Activated naive CD8-positive, alpha-beta T cell (primary cell): Measurements from ENCODE around the gene CHRNA9.

ENCODE experiments used
- H3K27ac Mint-ChIP-seq: one replicate; pipeline ENCODE4 v1.8.0; 2021; ENCODE audit warnings: mixed read lengths
- H3K27me3 Mint-ChIP-seq: one replicate; pipeline ENCODE4 v1.8.0; 2021; ENCODE audit warnings: mixed read lengths
- H3K36me3 Mint-ChIP-seq: one replicate; pipeline ENCODE4 v1.8.0; 2021; ENCODE audit warnings: mixed read lengths
- H3K4me1 Mint-ChIP-seq: one replicate; pipeline ENCODE4 v1.8.0; 2021; ENCODE audit warnings: low read depth, mixed read lengths
- H3K4me3 Mint-ChIP-seq: one replicate; pipeline ENCODE4 v1.8.0; 2021; ENCODE audit warnings: mild to moderate bottlenecking, mixed read lengths
- H3K9me3 Mint-ChIP-seq: one replicate; pipeline ENCODE4 v1.8.0; 2021; ENCODE audit warnings: low read depth, mixed read lengths

CHRNA9 gene

DNA sequence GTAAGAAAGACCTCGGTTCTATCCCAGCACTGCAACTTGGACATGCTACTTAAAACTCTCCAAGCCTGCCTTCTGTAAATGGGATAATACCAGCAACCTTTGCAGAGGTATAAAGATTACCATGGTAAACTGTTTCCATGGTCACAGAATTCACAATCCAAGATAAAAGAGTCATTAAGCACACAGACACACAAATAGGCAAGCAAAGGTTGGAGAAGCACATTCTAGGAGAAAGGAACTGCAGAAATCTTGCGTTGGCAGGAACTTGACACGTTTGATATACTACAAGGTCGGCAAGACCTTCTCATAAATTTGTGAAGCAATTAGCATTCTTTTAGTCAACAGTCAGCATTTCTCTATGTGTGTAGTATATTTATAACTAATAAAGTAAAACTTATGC lies 12.3 kb upstream of the CHRNA9 start:
- no peak overlapping the region for H3K4me3 Mint-ChIP-seq
- no peaks in the 10 kb centered on the region for H3K9me3 Mint-ChIP-seq
- peaks cover 41% of the 10 kb centered on the region for H3K4me1 Mint-ChIP-seq
- H3K36me3 Mint-ChIP-seq: no peaks in the 10 kb centered on the region
- no peaks in the 10 kb centered on the region for H3K27me3 Mint-ChIP-seq
- H3K27ac Mint-ChIP-seq: no peak overlapping the region

DNA sequence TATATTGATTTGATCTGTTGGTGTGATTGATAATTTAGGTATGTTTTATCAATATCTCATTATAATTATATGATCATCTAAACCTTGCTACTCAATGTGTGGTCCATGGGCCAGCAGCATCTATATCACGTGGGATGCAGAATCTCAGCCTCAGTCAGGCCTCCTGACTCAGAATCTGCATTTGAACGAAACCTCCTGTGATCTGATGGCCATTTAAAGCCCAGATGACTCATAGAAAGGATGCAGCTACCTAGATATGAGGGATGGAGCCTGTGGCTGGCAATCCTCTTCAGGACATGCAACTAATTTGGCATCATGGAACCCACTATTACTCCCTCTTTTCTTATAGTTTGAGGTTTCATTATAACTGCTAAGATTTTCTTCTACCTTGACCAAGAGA lies 11.3 kb upstream of the CHRNA9 start:
- no peaks in the 10 kb centered on the region for H3K27me3 Mint-ChIP-seq
- H3K9me3 Mint-ChIP-seq: no peaks in the 10 kb centered on the region
- H3K4me3 Mint-ChIP-seq: no peak overlapping the region
- H3K36me3 Mint-ChIP-seq: no peaks in the 10 kb centered on the region
- no peak overlapping the region for H3K27ac Mint-ChIP-seq
- peaks cover 36% of the 10 kb centered on the region for H3K4me1 Mint-ChIP-seq

DNA sequence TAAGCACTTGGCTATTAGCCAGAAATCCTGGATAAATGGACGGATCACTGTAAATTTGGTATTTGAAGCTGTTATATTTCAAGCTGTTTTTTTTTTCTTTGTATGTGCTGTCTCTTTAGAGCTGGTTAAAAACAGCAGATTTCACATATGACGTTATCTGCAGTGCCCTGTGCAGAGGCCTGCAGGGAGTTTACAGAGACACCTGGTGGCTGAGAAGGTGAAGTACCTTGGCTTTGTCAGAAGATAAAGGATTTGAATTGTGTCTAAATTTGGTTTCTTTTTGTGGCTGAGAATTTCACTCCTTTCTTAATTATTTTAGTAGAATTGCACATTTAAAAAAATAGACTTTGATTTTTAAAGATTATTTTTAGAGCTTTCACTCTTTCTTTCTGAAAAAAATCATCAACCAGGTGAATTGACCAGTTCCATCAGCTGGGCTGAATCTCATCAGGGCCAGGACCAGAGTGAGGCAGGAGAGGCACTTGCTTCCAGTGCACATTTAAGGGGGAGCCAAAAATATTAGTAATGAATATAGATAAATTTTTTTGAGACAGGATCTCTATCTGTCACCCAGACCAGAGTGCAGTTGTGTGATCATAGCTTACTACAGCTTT lies 9.6 kb upstream of the CHRNA9 start:
- H3K36me3 Mint-ChIP-seq: no peaks in the 10 kb centered on the region
- no peaks in the 10 kb centered on the region for H3K27me3 Mint-ChIP-seq
- H3K27ac Mint-ChIP-seq: peak overlapping the region; percentile 1
- no peak overlapping the region for H3K4me3 Mint-ChIP-seq
- H3K9me3 Mint-ChIP-seq: no peaks in the 10 kb centered on the region
- peaks cover 34% of the 10 kb centered on the region for H3K4me1 Mint-ChIP-seq

DNA sequence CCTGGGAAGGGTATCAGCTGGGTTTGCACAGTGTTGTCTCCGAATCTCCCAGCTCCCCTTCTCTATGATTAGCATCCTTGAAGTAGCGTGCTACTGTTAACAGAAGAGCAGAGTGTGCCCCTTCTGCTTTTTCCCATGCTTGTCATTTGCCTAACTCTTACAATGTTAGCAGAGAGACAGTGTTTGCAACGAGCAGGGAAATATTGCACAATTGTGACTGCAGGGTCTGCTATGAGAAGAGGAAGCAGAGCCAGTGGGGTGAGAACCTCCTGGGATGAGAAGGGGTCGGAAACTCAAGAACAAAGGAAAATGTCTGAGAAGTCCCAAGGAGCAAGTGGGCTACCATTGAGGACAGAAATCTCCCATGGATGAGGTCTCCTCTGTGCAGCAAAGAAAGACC lies 7.8 kb upstream of the CHRNA9 start:
- Mint-ChIP-seq H3K27me3 (no peaks in the 10 kb centered on the region), H3K4me3 (no peak overlapping the region), H3K36me3 (no peaks in the 10 kb centered on the region), H3K4me1 (peaks cover 21% of the 10 kb centered on the region), H3K9me3 (no peaks in the 10 kb centered on the region), H3K27ac (no peak overlapping the region)

DNA sequence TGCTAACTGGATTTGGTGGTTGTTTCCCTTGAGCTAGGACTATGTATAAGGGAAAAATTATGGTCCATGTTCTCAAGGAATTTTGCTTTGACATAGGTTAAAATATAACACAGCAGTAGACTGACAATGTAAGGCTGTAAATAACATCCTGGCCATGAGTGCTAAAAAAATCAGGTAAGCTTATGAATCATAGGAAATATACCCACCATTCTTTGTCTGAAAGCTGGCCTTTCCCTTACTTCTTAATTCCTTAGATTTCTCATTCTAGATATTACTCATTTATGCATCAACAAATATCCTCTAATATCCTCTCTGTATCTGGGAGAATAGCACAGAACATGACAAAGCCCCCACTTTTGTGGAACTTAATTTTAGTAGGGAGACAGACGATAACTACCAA lies 6.8 kb upstream of the CHRNA9 start:
- no peaks in the 10 kb centered on the region for H3K27me3 Mint-ChIP-seq
- no peak overlapping the region for H3K27ac Mint-ChIP-seq
- H3K9me3 Mint-ChIP-seq: no peaks in the 10 kb centered on the region
- no peak overlapping the region for H3K4me3 Mint-ChIP-seq
- H3K36me3 Mint-ChIP-seq: no peaks in the 10 kb centered on the region
- peaks cover 16% of the 10 kb centered on the region for H3K4me1 Mint-ChIP-seq

DNA sequence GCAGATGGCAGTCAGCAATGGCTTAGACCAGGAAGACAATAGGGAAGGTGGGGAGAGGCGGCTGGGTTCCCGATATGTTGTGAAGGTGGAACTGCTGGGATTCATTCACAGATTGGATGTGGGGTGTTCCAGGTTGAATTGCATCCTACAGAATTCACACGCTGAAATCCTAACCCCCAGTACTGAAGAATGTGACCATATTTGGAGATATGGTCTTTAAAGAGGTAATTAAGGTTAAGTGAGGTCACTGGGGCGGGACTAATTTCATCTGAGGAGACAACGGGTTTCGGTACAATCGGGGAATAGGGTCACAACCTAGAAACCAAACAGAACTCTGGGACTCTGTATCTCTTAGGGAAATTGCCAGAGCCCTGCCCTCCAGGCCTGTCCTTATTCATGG lies 5.3 kb upstream of the CHRNA9 start:
- H3K9me3 Mint-ChIP-seq: no peaks in the 10 kb centered on the region
- no peak overlapping the region for H3K27ac Mint-ChIP-seq

DNA sequence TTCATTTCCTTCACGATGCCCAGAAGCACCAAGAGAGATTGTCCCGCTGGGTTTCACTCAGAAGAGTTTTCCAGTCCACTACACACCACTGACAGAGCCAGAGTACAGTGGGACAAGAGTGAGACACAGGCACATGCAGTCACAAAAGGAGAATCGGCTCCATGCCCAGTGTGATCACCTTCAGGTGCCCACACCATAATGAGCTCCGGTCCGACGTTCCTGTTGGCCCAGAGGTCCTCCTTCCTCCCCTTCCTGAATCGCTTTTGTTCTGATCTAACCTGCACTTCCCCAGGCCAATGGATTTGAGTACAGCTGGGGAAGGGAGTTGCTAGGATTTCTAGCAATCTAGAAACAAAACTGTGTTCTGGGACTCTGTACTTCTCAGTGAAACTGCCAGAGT lies 4.6 kb upstream of the CHRNA9 start:
- no peak overlapping the region for H3K4me3 Mint-ChIP-seq
- no peaks in the 10 kb centered on the region for H3K27me3 Mint-ChIP-seq
- no peak overlapping the region for H3K27ac Mint-ChIP-seq
- peaks cover 2% of the 10 kb centered on the region for H3K4me1 Mint-ChIP-seq
- H3K9me3 Mint-ChIP-seq: no peaks in the 10 kb centered on the region
- H3K36me3 Mint-ChIP-seq: no peaks in the 10 kb centered on the region

More for the DNA sequence above, 5.3 kb upstream of the CHRNA9 start:
- Mint-ChIP-seq H3K36me3 (no peaks in the 10 kb centered on the region), H3K4me1 (peaks cover 7% of the 10 kb centered on the region), H3K27me3 (no peaks in the 10 kb centered on the region), H3K4me3 (no peak overlapping the region)

DNA sequence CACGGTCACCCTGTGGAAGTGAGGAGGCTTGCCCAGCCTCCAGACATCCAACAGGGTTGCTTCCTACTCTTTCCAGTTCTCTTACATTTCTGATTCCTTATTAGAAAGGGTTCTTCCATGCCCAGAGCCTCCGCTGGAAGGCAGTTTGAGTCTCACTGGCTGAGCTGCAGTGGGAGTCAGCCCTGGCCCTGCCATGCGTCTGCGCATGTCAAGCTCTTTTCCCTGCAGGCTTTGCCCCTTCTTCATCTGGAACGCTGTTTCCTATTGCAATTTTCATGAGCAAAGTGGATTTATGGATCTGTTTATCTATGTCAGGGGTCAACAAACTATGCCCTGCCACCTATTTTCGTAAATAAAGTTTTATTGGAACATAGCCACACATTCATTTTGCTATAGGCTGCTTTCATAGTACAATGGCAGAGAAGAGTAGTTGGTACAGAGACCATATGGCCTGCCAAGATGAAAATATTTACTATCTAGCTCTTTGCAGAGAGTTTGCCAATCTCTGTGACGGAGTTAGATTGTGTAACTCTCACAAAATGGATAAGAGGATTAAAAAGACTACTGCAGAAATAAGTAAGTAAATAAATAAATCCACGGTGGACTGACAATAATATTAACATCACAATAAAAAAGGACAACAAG lies 3.9 kb upstream of the CHRNA9 start:
- Mint-ChIP-seq H3K4me1 (no peaks in the 10 kb centered on the region), H3K27ac (no peak overlapping the region), H3K36me3 (no peaks in the 10 kb centered on the region), H3K9me3 (no peaks in the 10 kb centered on the region), H3K27me3 (no peaks in the 10 kb centered on the region), H3K4me3 (no peak overlapping the region)

DNA sequence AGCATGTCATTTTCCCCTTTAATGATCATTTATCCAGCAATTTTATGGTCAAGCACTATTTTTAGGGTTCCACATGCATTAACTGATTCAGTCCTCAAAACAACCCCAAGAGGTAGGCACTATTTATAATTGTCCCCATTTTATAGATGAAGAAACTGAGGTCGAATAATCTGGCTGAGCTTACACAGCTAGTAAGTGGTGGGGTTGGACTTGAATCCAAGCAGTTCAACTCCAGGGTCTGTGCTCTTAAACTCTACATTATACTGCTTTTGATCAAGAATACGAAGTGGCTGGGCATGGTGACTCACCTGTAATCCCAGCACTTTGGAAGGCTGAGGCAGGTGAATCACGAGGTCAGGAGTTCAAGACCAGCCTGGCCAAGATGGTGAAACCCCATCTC lies 3.2 kb upstream of the CHRNA9 start:
- Mint-ChIP-seq H3K4me1 (no peaks in the 10 kb centered on the region), H3K4me3 (no peak overlapping the region), H3K27me3 (no peaks in the 10 kb centered on the region), H3K9me3 (no peaks in the 10 kb centered on the region), H3K27ac (no peak overlapping the region), H3K36me3 (no peaks in the 10 kb centered on the region)

DNA sequence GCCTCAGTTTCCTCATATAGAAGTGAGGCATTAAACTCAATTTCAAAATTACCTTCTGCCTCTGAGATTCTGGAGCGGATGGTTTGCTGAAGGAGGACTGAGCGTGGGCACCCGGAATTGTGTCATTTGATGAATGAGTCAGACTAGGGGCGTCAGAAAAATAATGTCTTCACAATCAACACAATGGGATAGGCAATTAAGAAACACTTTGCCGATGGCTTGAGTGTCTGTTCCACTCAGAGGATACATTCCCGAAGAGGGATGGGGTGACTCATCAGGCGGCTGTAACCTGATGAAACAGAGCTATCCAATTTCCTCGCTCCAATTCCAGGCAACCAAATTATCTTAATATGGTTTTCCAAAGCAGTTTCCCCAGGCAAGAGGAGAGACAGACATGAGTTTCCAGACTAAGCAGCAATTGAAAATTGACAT lies 1.2 kb upstream of the CHRNA9 start:
- Mint-ChIP-seq H3K27ac (no peak overlapping the region), H3K36me3 (no peaks in the 10 kb centered on the region), H3K4me3 (no peak overlapping the region), H3K9me3 (no peaks in the 10 kb centered on the region), H3K27me3 (no peaks in the 10 kb centered on the region), H3K4me1 (peaks cover 1% of the 10 kb centered on the region)

DNA sequence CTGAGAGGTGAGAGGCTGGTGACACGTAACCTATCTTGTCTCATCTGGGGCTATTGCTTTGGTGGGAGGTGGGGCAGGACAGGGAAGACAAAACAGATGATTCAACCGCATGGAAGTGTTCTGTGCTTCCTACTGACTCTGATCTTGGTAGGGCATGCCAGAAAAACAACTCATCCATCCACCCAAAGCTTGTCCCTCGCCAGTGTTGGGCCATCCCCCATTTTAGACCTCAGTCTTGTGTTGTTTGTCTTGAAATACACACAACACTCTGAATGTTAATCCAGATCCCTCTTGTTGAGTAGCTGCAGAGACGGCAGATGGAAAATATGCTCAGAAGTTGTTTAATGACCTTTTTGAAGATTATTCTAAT lies 377 bp downstream of the CHRNA9 start:
- Mint-ChIP-seq H3K27me3 (no peaks in the 10 kb centered on the region), H3K4me3 (no peak overlapping the region), H3K27ac (no peak overlapping the region), H3K36me3 (no peaks in the 10 kb centered on the region), H3K9me3 (no peaks in the 10 kb centered on the region), H3K4me1 (peaks cover 3% of the 10 kb centered on the region)

DNA sequence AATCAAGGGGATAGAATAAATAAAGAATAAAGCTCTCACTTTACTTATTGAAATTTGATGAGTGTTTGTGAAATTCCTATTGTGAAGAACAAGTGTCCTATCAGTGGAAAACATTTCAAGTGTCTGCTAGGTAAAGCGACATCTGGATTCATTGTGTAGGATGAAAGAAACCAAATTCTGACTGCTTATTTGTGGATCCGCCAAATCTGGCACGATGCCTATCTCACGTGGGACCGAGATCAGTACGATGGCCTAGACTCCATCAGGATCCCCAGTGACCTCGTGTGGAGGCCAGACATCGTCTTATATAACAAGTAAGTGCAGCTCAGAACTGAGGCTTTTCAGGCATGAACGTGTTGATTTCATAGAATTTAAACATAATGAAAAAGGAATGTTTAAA lies 1.9 kb downstream of the CHRNA9 start:
- Mint-ChIP-seq H3K36me3 (no peaks in the 10 kb centered on the region), H3K27me3 (no peaks in the 10 kb centered on the region), H3K4me1 (peaks cover 3% of the 10 kb centered on the region), H3K4me3 (no peak overlapping the region), H3K27ac (no peak overlapping the region), H3K9me3 (no peaks in the 10 kb centered on the region)

DNA sequence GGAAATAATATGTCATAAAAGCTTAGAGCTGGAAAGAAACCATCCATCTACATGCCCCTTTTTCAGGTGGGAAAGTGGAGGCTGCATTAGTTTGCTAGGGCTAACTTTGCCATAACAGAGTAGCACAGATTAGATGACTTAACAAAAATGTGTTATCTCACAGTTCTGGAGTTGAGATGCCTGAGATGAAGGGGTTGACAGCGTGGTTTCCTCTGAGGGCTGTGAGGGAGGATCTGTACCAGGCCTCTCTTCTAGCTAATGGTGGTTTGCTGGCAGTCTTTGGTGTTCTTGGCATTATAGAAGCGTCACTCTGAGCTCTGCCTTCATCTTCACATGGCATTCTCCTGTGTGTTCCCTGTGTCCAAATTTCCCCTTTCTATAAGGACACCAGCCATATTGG lies 2.4 kb downstream of the CHRNA9 start:
- no peak overlapping the region for H3K4me3 Mint-ChIP-seq
- H3K4me1 Mint-ChIP-seq: peaks cover 3% of the 10 kb centered on the region
- H3K27me3 Mint-ChIP-seq: no peaks in the 10 kb centered on the region
- H3K27ac Mint-ChIP-seq: no peak overlapping the region
- peaks cover 3% of the 10 kb centered on the region for H3K36me3 Mint-ChIP-seq
- H3K9me3 Mint-ChIP-seq: peaks cover 4% of the 10 kb centered on the region

DNA sequence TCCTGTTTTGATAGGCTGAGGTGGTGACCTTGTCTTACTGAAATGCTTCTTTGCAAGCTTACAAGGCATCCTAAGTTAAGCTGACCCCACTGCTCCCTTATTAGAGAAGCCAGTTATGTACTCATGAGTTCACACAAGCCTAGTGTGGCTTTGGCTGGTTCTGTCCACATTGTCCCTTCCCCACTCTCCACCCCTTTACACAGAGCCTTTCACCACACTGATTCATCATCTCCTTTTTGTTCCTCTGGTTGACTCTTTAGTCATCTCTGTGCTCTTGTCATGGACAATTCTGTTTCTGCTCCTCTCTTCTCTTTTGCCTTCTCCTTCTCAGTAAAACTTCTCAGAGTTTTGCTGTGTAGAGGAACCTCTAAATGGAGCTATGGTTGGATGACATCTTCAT lies 4.9 kb downstream of the CHRNA9 start:
- Mint-ChIP-seq H3K27me3 (no peaks in the 10 kb centered on the region), H3K4me3 (no peak overlapping the region), H3K36me3 (peaks cover 6% of the 10 kb centered on the region)

DNA sequence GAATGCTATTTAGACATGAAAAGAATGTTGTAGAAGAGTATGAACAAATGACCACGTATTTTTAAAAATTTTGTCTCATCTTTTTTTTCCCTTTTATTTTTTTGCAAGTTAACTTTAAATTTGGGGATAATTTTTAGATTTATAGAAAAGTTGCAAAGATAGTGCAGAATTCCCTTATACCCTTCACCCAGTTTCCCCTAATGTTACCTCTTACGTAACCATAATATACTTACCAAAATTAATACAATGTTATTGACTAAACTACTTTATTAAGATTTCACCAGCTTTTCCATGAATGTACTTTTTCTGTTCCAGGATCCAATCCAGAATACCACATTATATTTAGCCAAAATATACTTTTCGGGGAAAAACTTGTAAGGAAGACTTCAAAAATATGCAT lies 12.3 kb downstream of the CHRNA9 start:
- Mint-ChIP-seq H3K4me1 (peaks cover 11% of the 10 kb centered on the region), H3K4me3 (no peak overlapping the region), H3K27ac (no peak overlapping the region), H3K27me3 (no peaks in the 10 kb centered on the region), H3K9me3 (peaks cover 3% of the 10 kb centered on the region), H3K36me3 (peaks cover 3% of the 10 kb centered on the region)

More for the DNA sequence above, 4.9 kb downstream of the CHRNA9 start:
- Mint-ChIP-seq H3K9me3 (peaks cover 6% of the 10 kb centered on the region), H3K27ac (no peak overlapping the region), H3K4me1 (peaks cover 3% of the 10 kb centered on the region)

DNA sequence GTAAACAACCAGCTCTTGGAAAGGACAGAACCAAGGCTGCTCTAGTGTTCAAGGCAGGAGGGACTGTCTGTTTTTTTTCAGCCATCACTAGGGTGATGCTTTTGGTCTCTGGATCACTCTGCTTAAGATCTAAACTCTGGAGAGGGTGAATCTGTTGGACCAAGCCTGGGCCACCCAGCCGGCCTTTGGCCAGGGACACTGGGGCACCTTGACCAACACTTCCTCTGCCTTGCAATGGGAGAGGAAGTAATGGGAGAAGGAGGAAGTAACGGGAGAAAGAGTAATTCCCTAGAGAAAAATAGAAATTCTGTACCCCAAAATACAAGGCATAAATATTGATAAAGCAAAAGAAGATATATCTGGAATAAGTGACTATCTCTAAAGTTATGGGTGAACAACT lies 12.9 kb downstream of the CHRNA9 start:
- no peak overlapping the region for H3K4me3 Mint-ChIP-seq
- H3K9me3 Mint-ChIP-seq: no peaks in the 10 kb centered on the region
- H3K27ac Mint-ChIP-seq: no peak overlapping the region
- peaks cover 11% of the 10 kb centered on the region for H3K4me1 Mint-ChIP-seq
- H3K36me3 Mint-ChIP-seq: no peaks in the 10 kb centered on the region
- no peaks in the 10 kb centered on the region for H3K27me3 Mint-ChIP-seq
